SK-N-SH (cell line): ENCODE results near the gene HS6ST3. TPM values are rescaled to one million over a fixed set of nuclear protein-coding genes. Genes with fewer than 3 reads are reported as not detected.

Source experiments
- CTCF ChIA-PET: fragments of 300-600, 350-600 bp; formaldehyde crosslinking; extraction: SDS; loops from one replicate; lab custom pipeline; 2021; lab: Yijun Ruan, JAX
- POLR2A ChIA-PET: fragments of 350-600 bp; sonication (Branson Sonifier 250); formaldehyde crosslinking; extraction: SDS; loops from one replicate; lab custom pipeline; 2020; ENCODE audit warnings: antibody characterized with exemption, inconsistent platforms; lab: Yijun Ruan, JAX
- DNase-seq: peaks from one replicate; pipeline ENCODE4 v3.0.0; 2012
- H2AFZ ChIP-seq: fragments of 200-600 bp; sonication (generic); 2 replicates; pipeline ENCODE4 v1.8.1; 2016; ENCODE audit warnings: antibody characterized with exemption, mild to moderate bottlenecking, low read depth
- H3F3A ChIP-seq: fragments of 200-600 bp; sonication (generic); replicated peaks from 2 replicates; pipeline ENCODE3; 2016; ENCODE audit warnings: antibody characterized with exemption, mild to moderate bottlenecking; ENCODE audit not compliant: insufficient read depth
- H3K27ac ChIP-seq, 2 experiments: fragments of 200-500 bp in 1 of 2; fragments of 200-600 bp in 1 of 2; sonication (Bioruptor generic) in 1 of 2; sonication (generic), shearing (Covaris generic) in 1 of 2; 2 replicates each; pipeline versions ENCODE4 v1.5.1 to v1.6.1; 2014 to 2016; ENCODE audit warnings: low read depth in 2 of 2, inconsistent platforms in 1 of 2, low read length in 1 of 2, mild to moderate bottlenecking in 1 of 2, mixed read lengths in 1 of 2
- H3K27me3 ChIP-seq: fragments of 200-600 bp; sonication (generic), shearing (Covaris generic); 2 replicates; pipeline ENCODE4 v1.6.1; 2016; ENCODE audit warnings: mixed run types; ENCODE audit not compliant: insufficient read depth
- H3K36me3 ChIP-seq, 2 experiments: fragments of 200-500 bp in 1 of 2; fragments of 200-600 bp in 1 of 2; sonication (Bioruptor generic) in 1 of 2; sonication (generic) in 1 of 2; replicated peaks in 1 of 2; 2 replicates each; pipeline versions ENCODE3 to v1.5.1; 2014 to 2016; ENCODE audit warnings: low read length in 1 of 2, mild to moderate bottlenecking in 1 of 2; ENCODE audit not compliant: insufficient read depth in 2 of 2, control insufficient read depth in 1 of 2
- H3K4me1 ChIP-seq, 2 experiments: fragments of 200-500 bp in 1 of 2; fragments of 200-600 bp in 1 of 2; sonication (Bioruptor generic) in 1 of 2; sonication (generic), shearing (Covaris generic) in 1 of 2; 2 replicates each; pipeline versions ENCODE4 v1.5.1 to v1.6.1; 2014 to 2016; ENCODE audit warnings: low read depth in 1 of 2, low read length in 1 of 2, mixed run types in 1 of 2; ENCODE audit not compliant: insufficient read depth in 2 of 2, control insufficient read depth in 1 of 2
- H3K4me2 ChIP-seq: fragments of 200-600 bp; sonication (generic), shearing (Covaris generic); 2 replicates; pipeline ENCODE4 v1.6.1; 2017; ENCODE audit warnings: mixed run types
- H3K4me3 ChIP-seq, 2 experiments: fragments of 200-500 bp in 1 of 2; fragments of 200-600 bp in 1 of 2; sonication (Bioruptor generic) in 1 of 2; sonication (generic), shearing (Covaris generic) in 1 of 2; 2 replicates each; pipeline versions ENCODE4 v1.5.1 to v1.8.1; 2014 to 2016; ENCODE audit warnings: low read depth in 2 of 2, inconsistent platforms in 1 of 2, low read length in 1 of 2, mild to moderate bottlenecking in 1 of 2, mixed read lengths in 1 of 2, moderate library complexity in 1 of 2
- H3K79me2 ChIP-seq: fragments of 200-600 bp; sonication (generic); 2 replicates; pipeline ENCODE4 v1.8.1; 2017; ENCODE audit warnings: mild to moderate bottlenecking; ENCODE audit not compliant: insufficient read depth
- H3K9ac ChIP-seq: fragments of 200-600 bp; sonication (generic); 2 replicates; pipeline ENCODE4 v1.6.1; 2017; ENCODE audit warnings: mixed run types
- H3K9me2 ChIP-seq: fragments of 200-600 bp; sonication (generic); 2 replicates; pipeline ENCODE4 v1.6.1; 2017; ENCODE audit warnings: mixed run types
- H3K9me3 ChIP-seq: fragments of 200-600 bp; sonication (generic); 2 replicates; pipeline ENCODE4 v1.6.1; 2017; ENCODE audit warnings: mixed run types, mild to moderate bottlenecking, moderate library complexity
- H4K20me1 ChIP-seq: fragments of 200-600 bp; sonication (generic); 2 replicates; pipeline ENCODE4 v1.6.1; 2017; ENCODE audit warnings: mild to moderate bottlenecking, mixed run types; ENCODE audit not compliant: insufficient read depth
- CHD2 ChIP-seq: fragments of 150-350 bp; IDR thresholded peaks from 2 replicates; pipeline ENCODE4 v1.6.1; 2018; ENCODE audit warnings: low read length; ENCODE audit not compliant: partially characterized antibody
- CTCF ChIP-seq: fragments of 200-600 bp; sonication (generic); IDR thresholded peaks from 2 replicates; pipeline ENCODE4 v1.6.1; 2017; ENCODE audit warnings: antibody characterized with exemption, mild to moderate bottlenecking, moderate library complexity
- FOSL2 ChIP-seq: IDR thresholded peaks from 2 replicates; pipeline ENCODE4 v1.4.0; 2012; ENCODE audit warnings: low read depth, mild to moderate bottlenecking, moderate library complexity, borderline replicate concordance
- FOXM1 ChIP-seq: IDR thresholded peaks from 2 replicates; pipeline ENCODE4 v1.4.0; 2012; ENCODE audit warnings: low read depth, mild to moderate bottlenecking
- GATA2 ChIP-seq: sonication (generic); formaldehyde crosslinking; IDR thresholded peaks from 2 replicates; pipeline ENCODE4 v1.5.0; 2020; ENCODE audit warnings: mild to moderate bottlenecking, missing genetic modification reagents
- IRF3 ChIP-seq: fragments of 150-350 bp; IDR thresholded peaks from 2 replicates; pipeline ENCODE4 v1.6.1; 2016; ENCODE audit warnings: mild to moderate bottlenecking, low read depth, low read length
- JUND ChIP-seq: IDR thresholded peaks from 2 replicates; pipeline ENCODE4 v1.4.0; 2012
- MEF2A ChIP-seq: IDR thresholded peaks from 2 replicates; pipeline ENCODE4 v1.4.0; 2012; ENCODE audit warnings: low read depth, borderline replicate concordance
- MXI1 ChIP-seq: IDR thresholded peaks from 2 replicates; pipeline ENCODE4 v1.6.1; 2012; ENCODE audit warnings: mild to moderate bottlenecking, low read depth, low read length, improper control_type of control experiment
- NFIC ChIP-seq: IDR thresholded peaks from 2 replicates; pipeline ENCODE4 v1.4.0; 2012; ENCODE audit warnings: borderline replicate concordance
- NRF1 ChIP-seq: IDR thresholded peaks from 2 replicates; pipeline ENCODE4 v1.6.1; 2012; ENCODE audit warnings: low read depth, mild to moderate bottlenecking, low read length
- PBX3 ChIP-seq: IDR thresholded peaks from 2 replicates; pipeline ENCODE4; 2012
- POLR2AphosphoS5 ChIP-seq: IDR thresholded peaks from 2 replicates; pipeline ENCODE4 v1.6.1; 2012; ENCODE audit warnings: low read depth, low read length
- RCOR1 ChIP-seq: fragments of 150-350 bp; IDR thresholded peaks from 2 replicates; pipeline ENCODE4 v1.6.1; 2017; ENCODE audit warnings: antibody characterized with exemption, low read length
- SIN3A ChIP-seq: IDR thresholded peaks from 2 replicates; pipeline ENCODE4 v1.6.1; 2012; ENCODE audit warnings: low read depth, mild to moderate bottlenecking, low read length, moderate library complexity, borderline replicate concordance
- SMC3 ChIP-seq: IDR thresholded peaks from 2 replicates; pipeline ENCODE4 v1.6.1; 2012; ENCODE audit warnings: low read depth, low read length, improper control_type of control experiment
- TAF1 ChIP-seq: IDR thresholded peaks from 2 replicates; pipeline ENCODE4 v1.6.1; 2012; ENCODE audit warnings: low read depth, mild to moderate bottlenecking, low read length, moderate library complexity, borderline replicate concordance
- TCF12 ChIP-seq: IDR thresholded peaks from 2 replicates; pipeline ENCODE4 v1.4.0; 2012
- TEAD4 ChIP-seq: IDR thresholded peaks from 2 replicates; pipeline ENCODE4 v1.4.0; 2012; ENCODE audit warnings: mild to moderate bottlenecking, borderline replicate concordance; ENCODE audit not compliant: insufficient read depth
- WGBS: methylation state at CpG from one replicate; pipeline ENCODE4 v1.1.6; 2017; ENCODE audit warnings: low lambda C conversion rate; 5-methylcytosine and 5-hydroxymethylcytosine counted together
- polyA plus RNA-seq, 3 experiments: library from polyadenylated mRNA; depleted of rRNA; stranded (reverse); fragments of >200 nt; gene quantifications; 2 replicates each; pipeline ENCODE4 v1.2.3, GENCODE V29; 2012
- TF ChIP-seq, protein P1 (sequence below): IDR thresholded peaks from 2 replicates; pipeline ENCODE4 v1.4.0; 2012; ENCODE audit warnings: low read depth

The HS6ST3 gene
- polyA plus RNA-seq, 1 of the 3 experiments (the other 2 are of a cell fraction), result under 0.01 TPM

DNA sequence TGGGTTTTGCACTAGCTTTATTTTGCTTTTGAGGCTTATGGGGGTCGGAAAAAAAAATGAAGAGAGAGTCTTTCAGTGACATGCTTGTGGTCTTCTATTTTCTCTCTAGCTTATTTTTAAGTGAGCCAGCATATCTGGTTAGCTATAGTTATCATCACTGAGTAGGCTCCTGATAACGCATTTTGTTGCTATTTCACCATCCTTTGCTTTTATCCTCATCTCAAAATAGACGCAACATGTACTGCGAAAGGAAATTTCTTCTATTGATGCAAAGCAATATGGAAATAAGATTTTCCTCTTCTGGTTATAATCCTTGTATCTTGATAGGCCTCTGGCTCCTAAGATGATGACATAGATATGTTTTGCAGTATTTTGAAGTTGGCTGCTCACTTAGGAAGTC lies 630.5 kb downstream of the HS6ST3 start:
- H4K20me1 ChIP-seq, result no peaks in the 10 kb centered on the region
- H3K9ac ChIP-seq, result no peak overlapping the region
- no peaks in the 10 kb centered on the region for H3K27me3 ChIP-seq
- H3K9me3 ChIP-seq, result no peaks in the 10 kb centered on the region
- H3K4me3 ChIP-seq, result no peak overlapping the region
- no peak for TF ChIP-seq SIN3A
- TF ChIP-seq MEF2A, result no peak
- no peak for TF ChIP-seq CTCF
- no peak for TF ChIP-seq SMC3
- TF ChIP-seq PBX3, result no peak
- TF ChIP-seq, protein P1, sequence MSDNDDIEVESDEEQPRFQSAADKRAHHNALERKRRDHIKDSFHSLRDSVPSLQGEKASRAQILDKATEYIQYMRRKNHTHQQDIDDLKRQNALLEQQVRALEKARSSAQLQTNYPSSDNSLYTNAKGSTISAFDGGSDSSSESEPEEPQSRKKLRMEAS, result no peak
- no peaks in the 10 kb centered on the region for H3K36me3 ChIP-seq
- no peaks in the 10 kb centered on the region for H3K9me2 ChIP-seq
- DNase-seq, result no peak
- H3F3A ChIP-seq, result no peaks in the 10 kb centered on the region
- no peak overlapping the region for H3K4me2 ChIP-seq
- 59% methylated on average over 4 of the region's 4 CpGs for WGBS
- H3K79me2 ChIP-seq, result no peaks in the 10 kb centered on the region
- H2AFZ ChIP-seq, result no peak overlapping the region
- H3K4me1 ChIP-seq, result no peaks in the 10 kb centered on the region
- ChIA-PET CTCF (no interaction called here), POLR2A (no interaction called here)
- H3K27ac ChIP-seq, result no peak overlapping the region

GRCh38 chr13:96726651-96727050 lies 636.7 kb downstream of the HS6ST3 start:
- H4K20me1 ChIP-seq, result no peaks in the 10 kb centered on the region
- H3K9me2 ChIP-seq, result no peaks in the 10 kb centered on the region
- no peaks in the 10 kb centered on the region for H3K36me3 ChIP-seq
- TF ChIP-seq, protein P1, result no peak
- TF ChIP-seq JUND, result no peak
- TF ChIP-seq MXI1, result no peak
- TF ChIP-seq POLR2AphosphoS5, result no peak
- no peak for TF ChIP-seq CHD2
- TF ChIP-seq TAF1, result no peak
- TF ChIP-seq NRF1, result no peak
- TF ChIP-seq RCOR1, result no peak
- TF ChIP-seq SMC3, result no peak
- TF ChIP-seq GATA2 (CRISPR knock-in tag), result no peak
- no peak for TF ChIP-seq TEAD4
- TF ChIP-seq FOXM1, result no peak
- no peak for TF ChIP-seq IRF3
- no peak for TF ChIP-seq TCF12
- TF ChIP-seq NFIC, result no peak
- no peak for TF ChIP-seq FOSL2
- H2AFZ ChIP-seq, result no peak overlapping the region
- no peaks in the 10 kb centered on the region for H3K9me3 ChIP-seq
- no peak for DNase-seq
- H3K27me3 ChIP-seq, result no peaks in the 10 kb centered on the region
- H3F3A ChIP-seq, result no peaks in the 10 kb centered on the region
- H3K9ac ChIP-seq, result no peak overlapping the region
- no peaks in the 10 kb centered on the region for H3K79me2 ChIP-seq
- H3K4me2 ChIP-seq, result no peak overlapping the region
- POLR2A ChIA-PET, result no interaction called here
- CTCF ChIA-PET, result no interaction called here
- H3K27ac ChIP-seq, result no peak overlapping the region
- H3K4me1 ChIP-seq, result no peaks in the 10 kb centered on the region
- H3K4me3 ChIP-seq, result no peak overlapping the region
